ENCODE data around the gene ATP11B.

DNA sequence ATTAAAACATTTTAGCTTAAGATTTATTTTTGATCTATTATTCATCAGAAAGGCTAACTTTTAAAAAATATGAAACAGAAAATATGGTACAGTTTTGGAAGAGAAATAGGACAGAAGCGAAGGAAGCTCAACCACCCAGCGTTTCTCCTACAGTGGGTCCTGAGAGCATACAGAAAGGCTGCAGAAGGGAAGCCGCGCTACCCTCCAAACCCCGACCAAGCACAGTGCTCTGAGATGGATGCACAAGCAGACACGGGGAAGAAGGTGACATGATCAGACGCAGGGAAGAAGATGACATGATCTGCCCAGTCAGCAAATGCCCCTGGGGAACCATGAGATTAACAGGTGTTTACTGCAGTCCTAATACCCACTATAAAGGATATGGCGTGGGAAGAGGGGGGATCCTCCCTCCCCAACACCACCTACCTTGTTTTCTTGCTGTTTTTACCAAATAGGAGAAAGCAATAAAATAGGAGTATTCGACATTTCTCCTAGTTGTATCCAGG lies 172.6 kb downstream of the ATP11B start:
- TF ChIP-seq CTCF (IDR thresholded peaks at IDR 0.05; ENCODE audit: insufficient read depth, low read length, poor library complexity, severe bottlenecking) (no peak), EZH2phosphoT487 (conservative IDR thresholded peaks at IDR 0.05; ENCODE audit: low read length) (no peak)
